ENCODE data around the gene TENM3.

TENM3 gene

DNA sequence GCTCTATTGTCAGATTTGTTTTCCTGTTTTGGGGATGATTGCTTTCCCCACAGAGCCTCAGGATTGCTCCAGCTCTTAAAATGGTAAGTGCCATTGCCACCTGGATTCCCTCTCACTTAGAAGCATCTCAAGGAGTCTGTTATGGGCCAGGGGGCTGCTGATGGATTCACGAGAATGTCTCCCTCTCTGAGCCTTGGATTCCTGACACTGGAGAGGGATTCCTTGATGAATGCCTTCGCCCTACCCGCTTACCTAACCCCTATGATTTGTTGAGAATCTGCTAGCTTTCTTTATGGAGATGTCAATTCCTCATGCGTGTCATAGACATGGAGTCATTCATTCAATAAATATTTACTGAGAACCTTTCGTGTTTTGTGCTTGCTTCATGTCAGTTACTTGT, 36.9 kb upstream of the TENM3 start:
- H4K20me1 ChIP-seq (ENCODE audit: insufficient read depth, low read length): no peaks in the 10 kb centered on the region
- no peaks in the 10 kb centered on the region for H3K27me3 ChIP-seq (ENCODE audit: insufficient read depth, low read length)
- TF ChIP-seq EZH2 (IDR thresholded peaks at IDR 0.05; ENCODE audit: borderline replicate concordance, low read length) (no peak), CTCF (IDR thresholded peaks at IDR 0.05; ENCODE audit: low read length) (no peak)
- H3K9ac ChIP-seq (ENCODE audit: low read length): no peak overlapping the region
- H3K36me3 ChIP-seq (ENCODE audit: insufficient read depth, low read length): no peaks in the 10 kb centered on the region
- no peaks in the 10 kb centered on the region for H3F3A ChIP-seq (ENCODE audit: insufficient read depth, low read length)
- H3K4me3 ChIP-seq (ENCODE audit: low read depth, low read length, poor library complexity, severe bottlenecking): no peak overlapping the region
- H3K27ac ChIP-seq (ENCODE audit: low read depth, low read length, poor library complexity, severe bottlenecking): no peak overlapping the region
- H3K9me3 ChIP-seq (ENCODE audit: low read length): no peaks in the 10 kb centered on the region
- H2AFZ ChIP-seq (ENCODE audit: low read length): no peak overlapping the region
- no peaks in the 10 kb centered on the region for H3K79me2 ChIP-seq (ENCODE audit: insufficient read depth, low read length)
- H3K9me2 ChIP-seq (ENCODE audit: low read depth, low read length): no peaks in the 10 kb centered on the region
- no peak overlapping the region for H3K4me2 ChIP-seq (ENCODE audit: low read length)
- no peaks in the 10 kb centered on the region for H3K4me1 ChIP-seq (ENCODE audit: insufficient read depth, low read length, severe bottlenecking)

DNA sequence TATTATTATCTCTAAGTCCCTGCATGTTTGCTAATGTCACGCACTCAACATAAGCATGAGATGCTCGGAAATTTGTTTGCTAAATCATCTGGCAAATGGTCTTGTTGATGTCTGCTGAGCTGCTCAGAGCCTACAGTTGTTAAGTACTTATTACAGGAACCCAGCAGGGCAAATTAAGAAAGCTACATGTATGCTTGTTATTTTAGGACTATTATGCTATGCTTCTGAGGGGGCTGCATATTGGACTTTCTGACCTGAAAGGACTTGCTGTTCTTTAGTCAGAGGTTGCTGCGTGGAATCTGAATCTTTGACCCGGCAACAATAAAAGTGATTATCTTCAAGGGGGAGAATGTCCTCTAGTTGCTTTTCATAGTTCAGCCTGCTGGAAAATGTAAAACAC, 36.3 kb upstream of the TENM3 start:
- Histone ChIP-seq H3F3A (ENCODE audit: insufficient read depth, low read length) (no peaks in the 10 kb centered on the region), H3K4me1 (ENCODE audit: insufficient read depth, low read length, severe bottlenecking) (no peaks in the 10 kb centered on the region), H2AFZ (ENCODE audit: low read length) (no peak overlapping the region), H4K20me1 (ENCODE audit: insufficient read depth, low read length) (no peaks in the 10 kb centered on the region), H3K9me2 (ENCODE audit: low read depth, low read length) (no peaks in the 10 kb centered on the region), H3K4me2 (ENCODE audit: low read length) (no peak overlapping the region), H3K36me3 (ENCODE audit: insufficient read depth, low read length) (no peaks in the 10 kb centered on the region), H3K4me3 (ENCODE audit: low read depth, low read length, poor library complexity, severe bottlenecking) (no peak overlapping the region), H3K79me2 (ENCODE audit: insufficient read depth, low read length) (no peaks in the 10 kb centered on the region), H3K27me3 (ENCODE audit: insufficient read depth, low read length) (no peaks in the 10 kb centered on the region), H3K9me3 (ENCODE audit: low read length) (no peaks in the 10 kb centered on the region), H3K9ac (ENCODE audit: low read length) (no peak overlapping the region), H3K27ac (ENCODE audit: low read depth, low read length, poor library complexity, severe bottlenecking) (no peak overlapping the region)
- no peak for TF ChIP-seq EZH2 (IDR thresholded peaks at IDR 0.05; ENCODE audit: borderline replicate concordance, low read length)
- TF ChIP-seq CTCF (IDR thresholded peaks at IDR 0.05; ENCODE audit: low read length): no peak

DNA sequence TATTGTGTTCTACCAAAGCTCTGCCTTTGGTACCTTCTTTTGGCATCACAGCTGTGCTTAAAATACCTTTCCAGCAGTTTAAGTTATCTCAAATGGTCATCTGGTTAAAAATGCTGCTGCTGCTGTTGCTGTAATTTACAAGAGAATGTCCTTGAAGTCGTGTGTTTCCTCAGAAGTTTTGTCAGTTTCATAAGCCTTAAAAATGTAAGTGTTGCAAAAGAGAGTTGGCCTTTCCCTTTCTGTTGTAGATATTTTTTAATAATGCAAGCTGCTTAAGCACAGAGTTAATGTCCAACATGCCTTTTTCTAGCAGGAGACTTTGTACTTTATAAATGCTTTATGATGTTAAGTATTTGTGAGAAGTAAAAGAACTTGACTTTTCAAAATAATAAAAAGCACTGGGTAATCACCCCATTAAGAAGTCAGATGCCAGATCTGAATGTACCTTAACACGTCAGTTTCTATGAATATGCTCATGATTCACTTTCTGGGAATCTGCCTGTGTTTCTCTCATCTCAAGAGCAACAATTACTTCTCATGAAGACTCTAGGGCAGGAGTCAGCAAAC, 35.3 kb upstream of the TENM3 start:
- TF ChIP-seq EZH2 (IDR thresholded peaks at IDR 0.05; ENCODE audit: borderline replicate concordance, low read length): no peak
- TF ChIP-seq CTCF (IDR thresholded peaks at IDR 0.05; ENCODE audit: low read length): no peak
- Histone ChIP-seq H3K9ac (ENCODE audit: low read length) (no peak overlapping the region), H3K4me2 (ENCODE audit: low read length) (no peak overlapping the region)

More for the DNA sequence above, 35.3 kb upstream of the TENM3 start:
- Histone ChIP-seq H3K36me3 (ENCODE audit: insufficient read depth, low read length) (no peaks in the 10 kb centered on the region), H2AFZ (ENCODE audit: low read length) (no peak overlapping the region), H3K9me3 (ENCODE audit: low read length) (no peaks in the 10 kb centered on the region), H3K27ac (ENCODE audit: low read depth, low read length, poor library complexity, severe bottlenecking) (no peak overlapping the region), H4K20me1 (ENCODE audit: insufficient read depth, low read length) (no peaks in the 10 kb centered on the region), H3K4me3 (ENCODE audit: low read depth, low read length, poor library complexity, severe bottlenecking) (no peak overlapping the region), H3K27me3 (ENCODE audit: insufficient read depth, low read length) (no peaks in the 10 kb centered on the region), H3F3A (ENCODE audit: insufficient read depth, low read length) (no peaks in the 10 kb centered on the region), H3K79me2 (ENCODE audit: insufficient read depth, low read length) (no peaks in the 10 kb centered on the region), H3K9me2 (ENCODE audit: low read depth, low read length) (no peaks in the 10 kb centered on the region), H3K4me1 (ENCODE audit: insufficient read depth, low read length, severe bottlenecking) (no peaks in the 10 kb centered on the region)
